Measurements from ENCODE around the gene CIPC. TPM values are rescaled to one million over a fixed set of nuclear protein-coding genes. Genes with fewer than 3 reads are reported as not detected.

Gene CIPC
- total and polyA plus RNA-seq, 9 of the 15 experiments (the other 6 are each of a cell fraction or from before 2014, with no cell fraction given): 5.0 to 16.9 (median 10.7) TPM

DNA sequence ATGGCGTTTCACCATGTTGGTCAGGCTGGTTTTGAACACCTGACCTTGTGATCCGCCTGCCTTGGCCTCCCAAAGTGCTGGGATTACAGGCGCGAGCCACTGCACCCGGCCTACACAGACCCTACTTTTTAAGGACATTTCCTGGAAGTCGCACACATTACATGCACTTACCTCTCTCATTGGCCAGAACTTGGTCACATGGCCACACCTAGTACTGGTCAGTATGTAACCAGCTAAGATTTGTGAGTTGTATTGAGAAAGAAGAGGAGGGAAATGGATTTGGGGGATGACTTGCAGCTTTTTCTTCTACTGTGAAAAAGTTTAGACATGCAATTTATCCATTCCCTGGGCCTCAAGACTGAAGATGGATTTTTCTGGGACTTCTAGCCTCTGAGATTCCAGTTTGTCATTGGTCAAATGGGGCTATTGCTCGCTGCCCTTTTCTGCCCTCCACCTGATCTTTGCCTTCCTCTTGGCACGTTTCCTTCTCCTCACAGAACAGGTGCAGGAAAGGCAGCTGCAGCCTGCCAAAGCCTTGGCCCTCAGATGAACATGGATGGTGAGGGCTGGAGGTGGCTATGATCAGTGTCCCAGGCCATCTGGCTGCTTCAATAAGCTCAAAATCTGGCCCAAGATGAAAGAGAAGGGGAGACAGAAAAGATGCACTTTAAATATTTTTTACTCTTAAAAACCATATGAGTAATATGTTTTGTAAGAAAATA lies 50.6 kb downstream of the CIPC start (continued):
- TF ChIP-seq MCM3 (IDR thresholded peaks at IDR 0.05) (no peak), FOS (IDR thresholded peaks at IDR 0.05; ENCODE audit: extremely low read depth, insufficient read length) (no peak), SRSF9 (IDR thresholded peaks at IDR 0.05; ENCODE audit: borderline replicate concordance, low read depth, low read length) (no peak), ARNT (IDR thresholded peaks at IDR 0.05) (no peak), STAT5A (IDR thresholded peaks at IDR 0.05; ENCODE audit: borderline replicate concordance, low read length) (no peak), NFE2L1 (tag; IDR thresholded peaks at IDR 0.05; ENCODE audit: borderline replicate concordance, low read depth) (peak; percentile 16; the same call in 1 of the 2 replicates), TBP (optimal IDR thresholded peaks at IDR 0.05; ENCODE audit: low read depth, low read length) (peak; percentile 30), PATZ1 (CRISPR knock-in tag; IDR thresholded peaks at IDR 0.05; ENCODE audit: borderline replicate concordance) (no peak), NR2C1 (IDR thresholded peaks at IDR 0.05) (no peak), NR2C1 (tag; IDR thresholded peaks at IDR 0.05) (no peak), MCM5 (IDR thresholded peaks at IDR 0.05; ENCODE audit: low read depth) (no peak), HMBOX1 (IDR thresholded peaks at IDR 0.05) (0 out of 2 replicates have a peak, but pooled peaks have one; percentile 29), BRD4 (IDR thresholded peaks at IDR 0.05) (no peak), RBBP5 (IDR thresholded peaks at IDR 0.05; ENCODE audit: borderline replicate concordance, insufficient read depth, low read length, poor library complexity, severe bottlenecking) (no peak), ZNF511 (CRISPR knock-in tag; IDR thresholded peaks at IDR 0.05) (no peak), ZNF707 (CRISPR knock-in tag; conservative IDR thresholded peaks at IDR 0.05) (no peak), CAMTA2 (CRISPR knock-in tag; conservative IDR thresholded peaks at IDR 0.05) (no peak), SUPT5H (IDR thresholded peaks at IDR 0.05) (no peak), ZNF436 (CRISPR knock-in tag; IDR thresholded peaks at IDR 0.05) (no peak), RBM34 (IDR thresholded peaks at IDR 0.05; ENCODE audit: borderline replicate concordance, insufficient read depth, low read length) (no peak), RBFOX2 (IDR thresholded peaks at IDR 0.05; ENCODE audit: low read depth, low read length) (no peak)
- TF ChIP-seq, protein P1, sequence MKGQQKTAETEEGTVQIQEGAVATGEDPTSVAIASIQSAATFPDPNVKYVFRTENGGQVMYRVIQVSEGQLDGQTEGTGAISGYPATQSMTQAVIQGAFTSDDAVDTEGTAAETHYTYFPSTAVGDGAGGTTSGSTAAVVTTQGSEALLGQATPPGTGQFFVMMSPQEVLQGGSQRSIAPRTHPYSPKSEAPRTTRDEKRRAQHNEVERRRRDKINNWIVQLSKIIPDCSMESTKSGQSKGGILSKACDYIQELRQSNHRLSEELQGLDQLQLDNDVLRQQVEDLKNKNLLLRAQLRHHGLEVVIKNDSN (CRISPR knock-in tag; IDR thresholded peaks at IDR 0.05): peak; percentile 82
- TF ChIP-seq, protein P2, sequence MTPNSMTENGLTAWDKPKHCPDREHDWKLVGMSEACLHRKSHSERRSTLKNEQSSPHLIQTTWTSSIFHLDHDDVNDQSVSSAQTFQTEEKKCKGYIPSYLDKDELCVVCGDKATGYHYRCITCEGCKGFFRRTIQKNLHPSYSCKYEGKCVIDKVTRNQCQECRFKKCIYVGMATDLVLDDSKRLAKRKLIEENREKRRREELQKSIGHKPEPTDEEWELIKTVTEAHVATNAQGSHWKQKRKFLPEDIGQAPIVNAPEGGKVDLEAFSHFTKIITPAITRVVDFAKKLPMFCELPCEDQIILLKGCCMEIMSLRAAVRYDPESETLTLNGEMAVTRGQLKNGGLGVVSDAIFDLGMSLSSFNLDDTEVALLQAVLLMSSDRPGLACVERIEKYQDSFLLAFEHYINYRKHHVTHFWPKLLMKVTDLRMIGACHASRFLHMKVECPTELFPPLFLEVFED (CRISPR knock-in tag; conservative IDR thresholded peaks at IDR 0.05): no peak
